GM23338 (cell line): ENCODE data around the gene DHRS4. TPM values are rescaled to one million over a fixed set of nuclear protein-coding genes. Genes with fewer than 3 reads are reported as not detected.

Source experiments
- polyA plus RNA-seq: library from polyadenylated mRNA; unstranded; fragments of >200 nt; fragmentation: Nextera tagmentation; extraction: Ambion mirVana; gene quantifications from 2 replicates; pipeline ENCODE4 v1.2.1, GENCODE V29; 2016
- total RNA-seq: library from RNA; depleted of rRNA; stranded (reverse); fragments of >200 nt; shearing (Covaris generic); gene quantifications from 2 replicates; pipeline ENCODE4 v1.2.3, GENCODE V29; 2014; rRNA removed

DHRS4 gene
- total and polyA plus RNA-seq, 2 experiments from 2014 or later, result 16.6 to 18.4 TPM

Other genes with a start within 250 kb of the DHRS4 start
- gene DHRS4L2, start 35.2 kb downstream of the DHRS4 start, total RNA-seq, result 6.2 and 6.7 TPM in 2 replicates
- 12.9 and 14.3 TPM in 2 replicates for gene DHRS4L2, start 35.2 kb downstream of the DHRS4 start, polyA plus RNA-seq
- 9.7 and 11.8 TPM in 2 replicates for gene CARMIL3, start 98.2 kb downstream of the DHRS4 start, total RNA-seq
- 3.7 and 3.8 TPM in 2 replicates for gene CARMIL3, start 98.2 kb downstream of the DHRS4 start, polyA plus RNA-seq
- not detected in 2 replicates for gene CPNE6, start 117.8 kb downstream of the DHRS4 start, total RNA-seq
- 0.16 TPM in 1 of 2 replicates, not detected in the other for gene CPNE6, start 117.8 kb downstream of the DHRS4 start, polyA plus RNA-seq
- 103 and 112 TPM in 2 replicates for gene PCK2, start 140.5 kb downstream of the DHRS4 start, total RNA-seq
- 53.5 and 57.9 TPM in 2 replicates for gene PCK2, start 140.5 kb downstream of the DHRS4 start, polyA plus RNA-seq
- 78.7 and 93.2 TPM in 2 replicates for gene DCAF11, start 161.0 kb downstream of the DHRS4 start, total RNA-seq
- 18.6 and 19.0 TPM in 2 replicates for gene DCAF11, start 161.0 kb downstream of the DHRS4 start, polyA plus RNA-seq
- 2.2 and 5.2 TPM in 2 replicates for gene NRL, start 161.2 kb downstream of the DHRS4 start, total RNA-seq
- 1.4 and 1.8 TPM in 2 replicates for gene NRL, start 161.2 kb downstream of the DHRS4 start, polyA plus RNA-seq
- not detected in 2 replicates for gene FITM1, start 176.9 kb downstream of the DHRS4 start, total RNA-seq
- gene FITM1, start 176.9 kb downstream of the DHRS4 start, polyA plus RNA-seq, result 0.53 and 0.57 TPM in 2 replicates
- gene PSME1, start 182.4 kb downstream of the DHRS4 start, total RNA-seq, result 53.9 and 61.1 TPM in 2 replicates
- 215 and 220 TPM in 2 replicates for gene PSME1, start 182.4 kb downstream of the DHRS4 start, polyA plus RNA-seq
- gene EMC9, start 187.8 kb downstream of the DHRS4 start, total RNA-seq, result 20.1 and 30.0 TPM in 2 replicates
- 64.2 and 64.9 TPM in 2 replicates for gene EMC9, start 187.8 kb downstream of the DHRS4 start, polyA plus RNA-seq
- 54.0 and 59.9 TPM in 2 replicates for gene PSME2, start 192.8 kb downstream of the DHRS4 start, total RNA-seq
- 246 and 259 TPM in 2 replicates for gene PSME2, start 192.8 kb downstream of the DHRS4 start, polyA plus RNA-seq
- 54.8 and 86.4 TPM in 2 replicates for gene RNF31, start 193.7 kb downstream of the DHRS4 start, total RNA-seq
- gene RNF31, start 193.7 kb downstream of the DHRS4 start, polyA plus RNA-seq, result 84.1 and 87.4 TPM in 2 replicates
- gene IRF9, start 207.5 kb downstream of the DHRS4 start, total RNA-seq, result 8.2 and 9.2 TPM in 2 replicates
- 8.4 and 11.1 TPM in 2 replicates for gene IRF9, start 207.5 kb downstream of the DHRS4 start, polyA plus RNA-seq
- gene REC8, start 218.3 kb downstream of the DHRS4 start, total RNA-seq, result 23.6 and 25.7 TPM in 2 replicates
- 36.8 and 38.8 TPM in 2 replicates for gene REC8, start 218.3 kb downstream of the DHRS4 start, polyA plus RNA-seq
- gene IPO4, start 235.0 kb downstream of the DHRS4 start, total RNA-seq, result 84.2 and 105 TPM in 2 replicates
- 34.2 and 34.3 TPM in 2 replicates for gene IPO4, start 235.0 kb downstream of the DHRS4 start, polyA plus RNA-seq
- 25.6 and 27.5 TPM in 2 replicates for gene TM9SF1, start 241.7 kb downstream of the DHRS4 start, total RNA-seq
- gene TM9SF1, start 241.7 kb downstream of the DHRS4 start, polyA plus RNA-seq, result 10.7 and 12.6 TPM in 2 replicates